Neural cell (in vitro differentiated cells): ENCODE data around the gene ZBTB7B.

ENCODE experiments used
- EP300 ChIP-seq: fragments of 450-650 bp; conservative IDR thresholded peaks from 2 replicates; pipeline ENCODE4 v1.6.1; 2014; ENCODE audit warnings: antibody characterized with exemption, mild to moderate bottlenecking, moderate library complexity; ENCODE audit not compliant: poor library complexity, severe bottlenecking
- EZH2 ChIP-seq: fragments of 200-600, 300-800 bp; shearing (Covaris generic), sonication (generic); IDR thresholded peaks from 2 replicates; pipeline ENCODE4 v1.6.1; 2014; ENCODE audit warnings: antibody characterized with exemption, low read length, borderline replicate concordance, mild to moderate bottlenecking; ENCODE audit not compliant: insufficient read depth, poor library complexity, severe bottlenecking
- MXI1 ChIP-seq: fragments of 450-650 bp; conservative IDR thresholded peaks from 2 replicates; pipeline ENCODE4 v1.6.1; 2014; ENCODE audit warnings: antibody characterized with exemption, mild to moderate bottlenecking; ENCODE audit not compliant: poor library complexity, severe bottlenecking
- POLR2AphosphoS5 ChIP-seq: IDR thresholded peaks from 2 replicates; pipeline ENCODE4 v1.6.1; 2012
- RAD21 ChIP-seq: fragments of 450-650 bp; conservative IDR thresholded peaks from 2 replicates; pipeline ENCODE4 v1.6.1; 2014; ENCODE audit warnings: antibody characterized with exemption, mild to moderate bottlenecking, moderate library complexity
- SMC3 ChIP-seq: fragments of 450-650 bp; conservative IDR thresholded peaks from 2 replicates; pipeline ENCODE4 v1.6.1; 2014; ENCODE audit warnings: antibody characterized with exemption, mild to moderate bottlenecking, moderate library complexity; ENCODE audit not compliant: poor library complexity
- TAF1 ChIP-seq: IDR thresholded peaks from 2 replicates; pipeline ENCODE4 v1.6.1; 2012; ENCODE audit warnings: low read depth
- TF ChIP-seq, protein P1 (sequence below): fragments of 450-650 bp; IDR thresholded peaks from 2 replicates; pipeline ENCODE4 v1.5.1; 2014; ENCODE audit warnings: antibody characterized with exemption, mild to moderate bottlenecking, moderate library complexity; ENCODE audit not compliant: poor library complexity, severe bottlenecking
- TF ChIP-seq, protein P2 (sequence below): IDR thresholded peaks from 2 replicates; pipeline ENCODE4 v1.6.1; 2012; ENCODE audit warnings: borderline replicate concordance

DNA sequence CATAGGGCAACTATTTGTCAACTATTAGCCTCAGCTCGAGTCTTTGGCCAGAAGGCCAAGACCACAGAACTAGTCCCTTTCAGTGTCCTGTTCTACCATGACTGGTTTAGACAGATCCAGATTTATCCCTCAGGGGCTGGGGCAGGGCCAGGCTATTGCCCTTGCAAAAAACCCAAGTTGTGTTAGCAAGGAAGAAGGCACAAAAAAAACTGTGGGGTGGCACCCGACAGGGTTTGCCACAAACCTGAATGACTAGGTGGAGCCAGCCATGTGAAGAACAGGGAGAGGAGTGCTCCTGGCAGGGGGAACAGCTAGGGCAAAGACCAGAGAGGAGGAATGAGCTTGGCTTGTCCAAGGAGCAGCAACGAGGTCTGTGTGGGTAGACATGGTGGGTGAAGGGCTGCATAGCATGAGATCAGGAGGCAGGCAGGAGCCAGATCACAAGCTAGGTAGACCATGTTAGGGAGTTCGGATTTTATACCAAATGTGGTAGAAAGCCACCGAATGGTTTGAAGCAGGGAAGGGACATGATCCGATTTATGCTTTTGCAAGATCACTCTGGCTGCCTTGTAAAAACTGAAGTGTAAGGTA lies 35.3 kb downstream of the ZBTB7B start:
- TF ChIP-seq POLR2AphosphoS5: no peak
- TF ChIP-seq, protein P1, sequence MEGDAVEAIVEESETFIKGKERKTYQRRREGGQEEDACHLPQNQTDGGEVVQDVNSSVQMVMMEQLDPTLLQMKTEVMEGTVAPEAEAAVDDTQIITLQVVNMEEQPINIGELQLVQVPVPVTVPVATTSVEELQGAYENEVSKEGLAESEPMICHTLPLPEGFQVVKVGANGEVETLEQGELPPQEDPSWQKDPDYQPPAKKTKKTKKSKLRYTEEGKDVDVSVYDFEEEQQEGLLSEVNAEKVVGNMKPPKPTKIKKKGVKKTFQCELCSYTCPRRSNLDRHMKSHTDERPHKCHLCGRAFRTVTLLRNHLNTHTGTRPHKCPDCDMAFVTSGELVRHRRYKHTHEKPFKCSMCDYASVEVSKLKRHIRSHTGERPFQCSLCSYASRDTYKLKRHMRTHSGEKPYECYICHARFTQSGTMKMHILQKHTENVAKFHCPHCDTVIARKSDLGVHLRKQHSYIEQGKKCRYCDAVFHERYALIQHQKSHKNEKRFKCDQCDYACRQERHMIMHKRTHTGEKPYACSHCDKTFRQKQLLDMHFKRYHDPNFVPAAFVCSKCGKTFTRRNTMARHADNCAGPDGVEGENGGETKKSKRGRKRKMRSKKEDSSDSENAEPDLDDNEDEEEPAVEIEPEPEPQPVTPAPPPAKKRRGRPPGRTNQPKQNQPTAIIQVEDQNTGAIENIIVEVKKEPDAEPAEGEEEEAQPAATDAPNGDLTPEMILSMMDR: no peak
- TF ChIP-seq, protein P2, sequence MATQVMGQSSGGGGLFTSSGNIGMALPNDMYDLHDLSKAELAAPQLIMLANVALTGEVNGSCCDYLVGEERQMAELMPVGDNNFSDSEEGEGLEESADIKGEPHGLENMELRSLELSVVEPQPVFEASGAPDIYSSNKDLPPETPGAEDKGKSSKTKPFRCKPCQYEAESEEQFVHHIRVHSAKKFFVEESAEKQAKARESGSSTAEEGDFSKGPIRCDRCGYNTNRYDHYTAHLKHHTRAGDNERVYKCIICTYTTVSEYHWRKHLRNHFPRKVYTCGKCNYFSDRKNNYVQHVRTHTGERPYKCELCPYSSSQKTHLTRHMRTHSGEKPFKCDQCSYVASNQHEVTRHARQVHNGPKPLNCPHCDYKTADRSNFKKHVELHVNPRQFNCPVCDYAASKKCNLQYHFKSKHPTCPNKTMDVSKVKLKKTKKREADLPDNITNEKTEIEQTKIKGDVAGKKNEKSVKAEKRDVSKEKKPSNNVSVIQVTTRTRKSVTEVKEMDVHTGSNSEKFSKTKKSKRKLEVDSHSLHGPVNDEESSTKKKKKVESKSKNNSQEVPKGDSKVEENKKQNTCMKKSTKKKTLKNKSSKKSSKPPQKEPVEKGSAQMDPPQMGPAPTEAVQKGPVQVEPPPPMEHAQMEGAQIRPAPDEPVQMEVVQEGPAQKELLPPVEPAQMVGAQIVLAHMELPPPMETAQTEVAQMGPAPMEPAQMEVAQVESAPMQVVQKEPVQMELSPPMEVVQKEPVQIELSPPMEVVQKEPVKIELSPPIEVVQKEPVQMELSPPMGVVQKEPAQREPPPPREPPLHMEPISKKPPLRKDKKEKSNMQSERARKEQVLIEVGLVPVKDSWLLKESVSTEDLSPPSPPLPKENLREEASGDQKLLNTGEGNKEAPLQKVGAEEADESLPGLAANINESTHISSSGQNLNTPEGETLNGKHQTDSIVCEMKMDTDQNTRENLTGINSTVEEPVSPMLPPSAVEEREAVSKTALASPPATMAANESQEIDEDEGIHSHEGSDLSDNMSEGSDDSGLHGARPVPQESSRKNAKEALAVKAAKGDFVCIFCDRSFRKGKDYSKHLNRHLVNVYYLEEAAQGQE: no peak
- TF ChIP-seq EP300: no peak
- no peak for TF ChIP-seq TAF1
- TF ChIP-seq EZH2: no peak
- no peak for TF ChIP-seq SMC3
- no peak for TF ChIP-seq RAD21
- no peak for TF ChIP-seq MXI1
